Measurements from ENCODE around the gene NIBAN1.
A peak's percentile ranks its signal among the peaks of the same experiment; 100 is the strongest.

Gene NIBAN1

GRCh38 chr1:184943998-184944397, 30.3 kb downstream of the NIBAN1 start:
- no peak for DNase-seq

- peak; percentile 80 for DNase-seq
These were observed 32.6 kb downstream of the NIBAN1 start for GRCh38 chr1:184941735-184942134.

GRCh38 chr1:184941410-184941733, 32.9 kb downstream of the NIBAN1 start:
- no peak for DNase-seq

GRCh38 chr1:184940694-184941409, 33.5 kb downstream of the NIBAN1 start:
- DNase-seq, result no peak

- no peak for DNase-seq
These were observed 34.1 kb downstream of the NIBAN1 start for GRCh38 chr1:184940226-184940625.

GRCh38 chr1:184937729-184938128, 36.6 kb downstream of the NIBAN1 start:
- DNase-seq, result no peak

- no peak for DNase-seq
These were observed 38.1 kb downstream of the NIBAN1 start for GRCh38 chr1:184935920-184936798.

- DNase-seq, result no peak
These were observed 40.4 kb downstream of the NIBAN1 start for GRCh38 chr1:184933944-184934343.

GRCh38 chr1:184932319-184932718, 42.0 kb downstream of the NIBAN1 start:
- DNase-seq, result no peak

GRCh38 chr1:184931566-184931965, 42.7 kb downstream of the NIBAN1 start:
- DNase-seq, result no peak

GRCh38 chr1:184930645-184931044, 43.7 kb downstream of the NIBAN1 start:
- peak; percentile 29 for DNase-seq

GRCh38 chr1:184930232-184930631, 44.1 kb downstream of the NIBAN1 start:
- no peak for DNase-seq

- DNase-seq, result no peak
These were observed 44.6 kb downstream of the NIBAN1 start for GRCh38 chr1:184929711-184930202.

- DNase-seq, result no peak
These were observed 45.9 kb downstream of the NIBAN1 start for GRCh38 chr1:184928394-184928793.

Measured in activated CD4-positive, alpha-beta T cell treated with anti-CD3 and anti-CD28 coated beads, Interleukin-2, amount 50 U/mL, for 16 hours (primary cell).